ENCODE data around the gene LPCAT1.

LPCAT1 gene

GRCh38 chr5:1485579-1486118 lies 38.1 kb downstream of the LPCAT1 start:
- no peak for DNase-seq (ENCODE audit: low read depth, low spot score)
- no peak for TF ChIP-seq CTCF (IDR thresholded peaks at IDR 0.05; ENCODE audit: low read depth, low read length)
- in situ Hi-C loops (cut with HindIII; ENCODE audit: low sequenced_read_pairs), result no loop called here
- H3K4me3 ChIP-seq (ENCODE audit: low read depth, low read length), result no peak overlapping the region

- no peak overlapping the region for H3K4me3 ChIP-seq (ENCODE audit: low read depth, low read length)
- TF ChIP-seq CTCF (IDR thresholded peaks at IDR 0.05; ENCODE audit: low read depth, low read length), result no peak
- no peak for DNase-seq (ENCODE audit: low read depth, low spot score)
- in situ Hi-C loops (cut with HindIII; ENCODE audit: low sequenced_read_pairs), result no loop called here
These were observed 38.8 kb downstream of the LPCAT1 start for GRCh38 chr5:1484730-1485578.

GRCh38 chr5:1483856-1484729 lies 39.7 kb downstream of the LPCAT1 start:
- in situ Hi-C loops (cut with HindIII; ENCODE audit: low sequenced_read_pairs), result no loop called here
- TF ChIP-seq CTCF (IDR thresholded peaks at IDR 0.05; ENCODE audit: low read depth, low read length), result no peak
- no peak overlapping the region for H3K4me3 ChIP-seq (ENCODE audit: low read depth, low read length)
- DNase-seq (ENCODE audit: low read depth, low spot score), result no peak

- DNase-seq (ENCODE audit: low read depth, low spot score), result no peak
- in situ Hi-C loops (cut with HindIII; ENCODE audit: low sequenced_read_pairs), result no loop called here
- no peak for TF ChIP-seq CTCF (IDR thresholded peaks at IDR 0.05; ENCODE audit: low read depth, low read length)
- H3K4me3 ChIP-seq (ENCODE audit: low read depth, low read length), result no peak overlapping the region
These were observed 40.7 kb downstream of the LPCAT1 start for GRCh38 chr5:1483064-1483463.

- no peak overlapping the region for H3K4me3 ChIP-seq (ENCODE audit: low read depth, low read length)
- DNase-seq (ENCODE audit: low read depth, low spot score), result no peak
- in situ Hi-C loops (cut with HindIII; ENCODE audit: low sequenced_read_pairs), result no loop called here
- no peak for TF ChIP-seq CTCF (IDR thresholded peaks at IDR 0.05; ENCODE audit: low read depth, low read length)
These were observed 41.8 kb downstream of the LPCAT1 start for GRCh38 chr5:1481959-1482331.

GRCh38 chr5:1481266-1481958 lies 42.3 kb downstream of the LPCAT1 start:
- H3K4me3 ChIP-seq (ENCODE audit: low read depth, low read length), result no peak overlapping the region
- in situ Hi-C loops (cut with HindIII; ENCODE audit: low sequenced_read_pairs), result no loop called here
- no peak for TF ChIP-seq CTCF (IDR thresholded peaks at IDR 0.05; ENCODE audit: low read depth, low read length)
- DNase-seq (ENCODE audit: low read depth, low spot score), result no peak
